GM12878 (cell line): ENCODE measurements around the gene MEP1A. TPM values are rescaled to one million over a fixed set of nuclear protein-coding genes. Genes with fewer than 3 reads are reported as not detected.

ENCODE experiments used
- ATAC-seq: fragments of 200-7000 bp; cut with Tn5 transposase; 3 replicates; pipeline ENCODE4 v1.9.1; 2020; ENCODE audit warnings: mild to moderate bottlenecking, moderate library complexity
- BruUV-seq: library from RNA; stranded (reverse); fragments of 400-500 nt; replicated peaks from 2 replicates; lab custom pipeline; 2021; lab: Mats Ljungman, UMichigan
- CTCF ChIA-PET: fragments of 300-600 bp; sonication (Branson Sonifier 250); formaldehyde crosslinking; extraction: SDS; loops from one replicate; lab custom pipeline; 2021; ENCODE audit warnings: inconsistent platforms; lab: Yijun Ruan, JAX
- POLR2A ChIA-PET: fragments of 350-600 bp; formaldehyde crosslinking; extraction: SDS; loops from one replicate; lab custom pipeline; 2021; ENCODE audit warnings: inconsistent platforms; lab: Charles Lee
- RAD21 ChIA-PET: fragments of 300-600 bp; sonication (Branson Sonifier 250); formaldehyde crosslinking; loops from one replicate; lab custom pipeline; 2023; ENCODE audit warnings: antibody characterized with exemption; ENCODE audit not compliant: unreplicated experiment; lab: Charles Lee
- SMC1A ChIA-PET: fragments of 300-600 bp; sonication (Branson Sonifier 250); formaldehyde crosslinking; loops from one replicate; lab custom pipeline; 2023; ENCODE audit not compliant: unreplicated experiment, uncharacterized antibody; lab: Charles Lee
- DNase-seq: peaks from one replicate; pipeline ENCODE4 v3.0.0-alpha.2; 2011; ENCODE audit warnings: low read depth, low spot score
- FAIRE-seq: peaks from 3 replicates; lab custom pipeline; 2011; peaks lifted over from hg19 to GRCh38; lab: Jason Lieb, UNC
- H2AFZ ChIP-seq: 2 replicates; pipeline ENCODE4 v1.6.0; 2011; ENCODE audit warnings: low read depth, low read length, control low read depth; ENCODE audit not compliant: control insufficient read depth
- H3K27ac ChIP-seq: 2 replicates; pipeline ENCODE4 v1.5.1; 2011; ENCODE audit warnings: control low read depth; ENCODE audit not compliant: control insufficient read depth, insufficient read depth
- H3K27me3 ChIP-seq, 2 experiments: replicated peaks in 1 of 2; 2 replicates each; pipeline versions ENCODE4 v1.6.0 to v1.6.1; 2011; ENCODE audit warnings: low read length in 1 of 2; ENCODE audit not compliant: control insufficient read depth in 2 of 2, insufficient read depth in 2 of 2
- H3K36me3 ChIP-seq, 2 experiments: 2 replicates each; pipeline ENCODE4 v1.5.1; 2011; ENCODE audit warnings: low read length in 1 of 2; ENCODE audit not compliant: control insufficient read depth in 2 of 2, insufficient read depth in 2 of 2
- H3K4me1 ChIP-seq: 2 replicates; pipeline ENCODE4 v1.6.1; 2011; ENCODE audit warnings: mild to moderate bottlenecking, low read length, moderate library complexity, mixed read lengths; ENCODE audit not compliant: control insufficient read depth, insufficient read depth
- H3K4me2 ChIP-seq: 2 replicates; pipeline ENCODE4 v1.6.0; 2011; ENCODE audit warnings: control low read depth; ENCODE audit not compliant: control insufficient read depth, insufficient read depth
- H3K4me3 ChIP-seq: fragments of 200-600 bp; sonication (generic); 2 replicates; pipeline ENCODE4 v1.5.1; 2016
- H3K79me2 ChIP-seq: 2 replicates; pipeline ENCODE4 v1.6.0; 2011; ENCODE audit warnings: low read length; ENCODE audit not compliant: control insufficient read depth, insufficient read depth
- H3K9ac ChIP-seq: 2 replicates; pipeline ENCODE4 v1.8.0; 2011; ENCODE audit warnings: low read length, control low read depth, mixed read lengths; ENCODE audit not compliant: control insufficient read depth, insufficient read depth
- H3K9me3 ChIP-seq: replicated peaks from 3 replicates; pipeline ENCODE4 v1.5.1; 2011; ENCODE audit warnings: mild to moderate bottlenecking, low read length; ENCODE audit not compliant: control insufficient read depth, insufficient read depth
- H4K20me1 ChIP-seq: 2 replicates; pipeline ENCODE4 v1.6.0; 2011; ENCODE audit not compliant: control insufficient read depth, insufficient read depth
- CBFB ChIP-seq: IDR thresholded peaks from 2 replicates; pipeline ENCODE4 v1.6.1; 2016; ENCODE audit warnings: antibody characterized with exemption, low read depth
- CHD2 ChIP-seq: IDR thresholded peaks from 2 replicates; pipeline ENCODE4 v1.6.1; 2011; ENCODE audit warnings: low read depth, low read length, improper control_type of control experiment, borderline replicate concordance
- CHD4 ChIP-seq: fragments of 200-600 bp; sonication (generic); IDR thresholded peaks from 2 replicates; pipeline ENCODE4 v1.6.1; 2016; ENCODE audit warnings: mild to moderate bottlenecking
- EZH2 ChIP-seq: IDR thresholded peaks from 2 replicates; pipeline ENCODE4 v1.6.1; 2012; ENCODE audit warnings: low read depth, mild to moderate bottlenecking, control low read depth, inconsistent platforms, low read length, borderline replicate concordance; ENCODE audit not compliant: control insufficient read depth
- KAT2A ChIP-seq: conservative IDR thresholded peaks from 2 replicates; pipeline ENCODE4 v1.6.1; 2011; ENCODE audit warnings: low read depth, low read length; ENCODE audit not compliant: control insufficient read depth
- LARP7 ChIP-seq: fragments of 450-650 bp; IDR thresholded peaks from 2 replicates; pipeline ENCODE4 v1.6.1; 2017; ENCODE audit warnings: mild to moderate bottlenecking
- MYC ChIP-seq: IDR thresholded peaks from 2 replicates; pipeline ENCODE4 v1.6.1; 2011; ENCODE audit warnings: mild to moderate bottlenecking, low read length, moderate library complexity, inconsistent platforms; ENCODE audit not compliant: insufficient read depth, insufficient replicate concordance, insufficient read length, severe bottlenecking
- RB1 ChIP-seq: fragments of 450-650 bp; formaldehyde crosslinking; IDR thresholded peaks from 2 replicates; pipeline ENCODE4 v1.6.1; 2017; ENCODE audit warnings: mild to moderate bottlenecking, borderline replicate concordance
- STAT3 ChIP-seq: IDR thresholded peaks from 2 replicates; pipeline ENCODE4 v1.6.1; 2011; ENCODE audit warnings: low read depth, low read length, improper control_type of control experiment
- TCF7 ChIP-seq: IDR thresholded peaks from 2 replicates; pipeline ENCODE4 v1.6.1; 2014; ENCODE audit warnings: antibody characterized with exemption, borderline replicate concordance
- YBX1 ChIP-seq: fragments of 450-650 bp; IDR thresholded peaks from 2 replicates; pipeline ENCODE4 v1.6.1; 2016; ENCODE audit warnings: antibody characterized with exemption
- ZBED1 ChIP-seq: IDR thresholded peaks from 2 replicates; pipeline ENCODE4 v1.6.1; 2016; ENCODE audit warnings: borderline replicate concordance
- WGBS: methylation state at CpG from one replicate; pipeline ENCODE4 v1.1.6; 2016; ENCODE audit warnings: low lambda C conversion rate; ENCODE audit not compliant: insufficient replicate concordance, insufficient coverage; ENCODE audit errors: missing lambda C conversion rate; 5-methylcytosine and 5-hydroxymethylcytosine counted together
- in situ Hi-C: fragments of 300-500 bp; cut with MboI; formaldehyde crosslinking; loops from 9 replicates; pipeline ENCODE4 v1.14.3; 2018; ENCODE audit warnings: mixed read lengths
- intact Hi-C: fragments of 100-400 bp; cut with micrococcal nuclease; formaldehyde crosslinking; loops from one replicate; pipeline ENCODE4 v1.14.2; 2022; ENCODE audit not compliant: unreplicated experiment
- polyA plus RNA-seq, 11 experiments: library from polyadenylated mRNA; depleted of rRNA in 4 of 11; unstranded in 6 of 11; stranded (reverse) in 5 of 11; fragments of >200 nt; fragmentation: Nextera tagmentation in 4 of 11; fragmentation: Illumina TruSeq in 1 of 11; extraction: Ambion mirVana in 4 of 11; extraction: Trizol in 1 of 11; gene quantifications; 1 replicate in 1 of 11; 2 replicates in 10 of 11; pipeline versions ENCODE4 v1.2.1 to v1.2.3, GENCODE V29; 2011 to 2016; ENCODE audit warnings: inconsistent platforms in 2 of 11, missing spikeins in 2 of 11, low read depth in 1 of 11
- total RNA-seq, 4 experiments: library from RNA; depleted of rRNA in 3 of 4; stranded (reverse); fragments of >200 nt in 3 of 4; fragmentation: Illumina TruSeq in 1 of 4; extraction: Trizol in 1 of 4; gene quantifications; 2 replicates each; pipeline versions ENCODE4 v1.2.1 to v1.2.3, GENCODE V29; 2013 to 2021
- TF ChIP-seq, protein P1 (sequence below): IDR thresholded peaks from 2 replicates; pipeline ENCODE4 v1.6.1; 2011; ENCODE audit warnings: low read depth, mild to moderate bottlenecking, low read length, moderate library complexity, borderline replicate concordance; ENCODE audit errors: extremely low read depth
- TF ChIP-seq, protein P2 (sequence below): IDR thresholded peaks from 2 replicates; pipeline ENCODE4 v1.6.1; 2012; ENCODE audit warnings: low read depth, low read length, improper control_type of control experiment

Gene MEP1A
- total and polyA plus RNA-seq, 10 of the 15 experiments (the other 5 are each of a cell fraction or from before 2014, with no cell fraction given), result not detected

DNA sequence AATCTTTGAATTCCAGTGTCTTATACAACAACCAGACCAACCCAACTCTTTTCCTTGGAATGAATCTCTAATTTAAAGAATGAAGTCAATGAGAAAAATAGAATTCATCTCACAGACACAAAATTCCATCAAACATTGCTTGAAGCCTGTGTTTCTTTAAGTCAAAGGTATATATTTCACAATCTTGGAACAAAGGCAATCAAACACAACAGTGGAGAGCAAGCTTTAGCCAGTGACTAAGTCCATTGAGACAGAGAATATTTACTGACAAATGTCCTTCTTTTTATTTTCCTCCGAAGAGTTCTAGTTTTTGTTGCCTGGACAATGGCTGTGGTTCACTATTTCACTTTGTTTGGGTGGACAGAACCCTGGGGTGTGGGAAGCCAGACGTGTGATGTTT lies 35.8 kb downstream of the MEP1A start:
- Histone ChIP-seq H3K27ac (no peak overlapping the region), H3K27me3 (no peaks in the 10 kb centered on the region), H3K79me2 (no peaks in the 10 kb centered on the region), H3K4me2 (no peak overlapping the region), H3K4me1 (no peaks in the 10 kb centered on the region), H3K9me3 (no peaks in the 10 kb centered on the region), H2AFZ (no peak overlapping the region), H3K36me3 (no peaks in the 10 kb centered on the region), H3K9ac (no peak overlapping the region), H3K4me3 (no peak overlapping the region), H4K20me1 (no peaks in the 10 kb centered on the region)
- no TSS peak for BruUV-seq
- TF ChIP-seq ZBED1 (no peak), YBX1 (no peak), EZH2 (no peak), STAT3 (no peak), KAT2A (no peak), CHD4 (no peak), CBFB (no peak), LARP7 (no peak), RB1 (no peak), CHD2 (no peak), TCF7 (no peak), MYC (no peak)
- TF ChIP-seq, protein P1, sequence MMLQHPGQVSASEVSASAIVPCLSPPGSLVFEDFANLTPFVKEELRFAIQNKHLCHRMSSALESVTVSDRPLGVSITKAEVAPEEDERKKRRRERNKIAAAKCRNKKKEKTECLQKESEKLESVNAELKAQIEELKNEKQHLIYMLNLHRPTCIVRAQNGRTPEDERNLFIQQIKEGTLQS, result no peak
- TF ChIP-seq, protein P2, sequence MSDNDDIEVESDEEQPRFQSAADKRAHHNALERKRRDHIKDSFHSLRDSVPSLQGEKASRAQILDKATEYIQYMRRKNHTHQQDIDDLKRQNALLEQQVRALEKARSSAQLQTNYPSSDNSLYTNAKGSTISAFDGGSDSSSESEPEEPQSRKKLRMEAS, result no peak
- intact Hi-C loops (no loop called here), in situ Hi-C loops (no loop called here)
- ChIA-PET SMC1A (no interaction called here), CTCF (no interaction called here), RAD21 (no interaction called here), POLR2A (no interaction called here)
- ATAC-seq, result no peak
- DNase-seq, result no peak
- 0% methylated on average over 2 of the region's 2 CpGs for WGBS
- FAIRE-seq, result no peak
